Brain microvascular endothelial cell (primary cell): Measurements from ENCODE around the gene CAMK4.

ENCODE experiments used
- DNase-seq: peaks from one replicate; pipeline ENCODE4 v3.0.0-alpha.2; 2020
- H3K27ac ChIP-seq: fragments of 250-450 bp; sonication (Bioruptor Pico); 2 replicates; pipeline ENCODE4 v1.5.1; 2020; ENCODE audit warnings: mild to moderate bottlenecking, moderate library complexity
- H3K27me3 ChIP-seq: fragments of 250-450 bp; sonication (Bioruptor Pico); replicated peaks from 2 replicates; pipeline ENCODE4 v1.5.1; 2020; ENCODE audit warnings: mild to moderate bottlenecking
- H3K36me3 ChIP-seq: fragments of 250-450 bp; sonication (Bioruptor Pico); replicated peaks from 2 replicates; pipeline ENCODE4 v1.5.1; 2020; ENCODE audit warnings: mild to moderate bottlenecking
- H3K4me3 ChIP-seq: 2 replicates; pipeline ENCODE4 v1.5.1; 2011; ENCODE audit warnings: low read depth, mild to moderate bottlenecking, control low read depth, low read length, moderate library complexity
- CTCF ChIP-seq: IDR thresholded peaks from 2 replicates; pipeline ENCODE4 v1.5.1; 2011; ENCODE audit warnings: low read depth, mild to moderate bottlenecking, moderate library complexity, low read length, control low read depth, inconsistent platforms; ENCODE audit errors: missing control alignments
- in situ Hi-C: cut with HindIII; loops from 2 replicates; pipeline ENCODE4 v1.10.0; 2017; ENCODE audit warnings: low sequenced_read_pairs, low pct_ligation_motif_present

Gene CAMK4

DNA sequence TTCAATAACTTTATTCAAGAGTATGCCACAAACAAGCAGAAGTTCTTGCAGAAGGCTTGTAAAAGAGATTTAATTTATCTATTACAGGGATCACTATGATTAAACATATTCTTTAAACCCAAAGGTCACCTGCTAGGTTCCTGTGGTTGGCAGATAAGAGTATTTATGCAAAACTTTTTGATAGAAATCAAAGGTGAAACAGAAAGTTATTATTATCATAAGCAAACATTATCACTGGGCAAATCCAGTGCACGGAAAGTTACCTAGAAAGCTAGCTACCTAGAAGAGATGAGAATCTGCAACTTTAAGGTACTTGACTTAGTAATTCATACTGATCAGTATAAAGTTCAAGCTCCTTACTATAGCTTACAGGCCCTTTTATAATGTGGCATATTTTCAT lies 284.9 kb downstream of the CAMK4 start:
- Histone ChIP-seq H3K27me3 (no peaks in the 10 kb centered on the region), H3K36me3 (peaks cover 16% of the 10 kb centered on the region), H3K27ac (no peak overlapping the region), H3K4me3 (peak overlapping the region; percentile 93)
- DNase-seq, result no peak
- in situ Hi-C loops, result no loop called here
- no peak for TF ChIP-seq CTCF

GRCh38 chr5:111511174-111511830 lies 287.1 kb downstream of the CAMK4 start:
- H3K27ac ChIP-seq, result peak overlapping the region; percentile 96
- no peak for TF ChIP-seq CTCF
- H3K36me3 ChIP-seq, result peaks cover 4% of the 10 kb centered on the region
- H3K4me3 ChIP-seq, result peak overlapping the region; percentile 93
- no peak for DNase-seq
- in situ Hi-C loops, result no loop called here
- no peaks in the 10 kb centered on the region for H3K27me3 ChIP-seq

- DNase-seq, result peak; percentile 23
- Histone ChIP-seq H3K27ac (peak overlapping the region; percentile 96), H3K4me3 (peak overlapping the region; percentile 93), H3K27me3 (no peaks in the 10 kb centered on the region), H3K36me3 (peaks cover 4% of the 10 kb centered on the region)
- in situ Hi-C loops, result no loop called here
- TF ChIP-seq CTCF, result no peak
Measured at GRCh38 chr5:111511831-111512374, 287.7 kb downstream of the CAMK4 start.

- Histone ChIP-seq H3K4me3 (peak within 1 kb of the TSS; percentile 93), H3K36me3 (peaks cover 4% of the 10 kb centered on the region), H3K27ac (peak within 1 kb of the TSS; percentile 96), H3K27me3 (no peaks in the 10 kb centered on the region)
- peak; percentile 97 for DNase-seq
- in situ Hi-C loops, result no loop called here
- no peak for TF ChIP-seq CTCF
Measured at GRCh38 chr5:111512375-111513130, 288.4 kb downstream of the CAMK4 start, which contains the start of gene STARD4. STARD4 (minus strand) TSS chr5:111512535; CDS start chr5:111507433, 5,102 bp downstream.

DNA sequence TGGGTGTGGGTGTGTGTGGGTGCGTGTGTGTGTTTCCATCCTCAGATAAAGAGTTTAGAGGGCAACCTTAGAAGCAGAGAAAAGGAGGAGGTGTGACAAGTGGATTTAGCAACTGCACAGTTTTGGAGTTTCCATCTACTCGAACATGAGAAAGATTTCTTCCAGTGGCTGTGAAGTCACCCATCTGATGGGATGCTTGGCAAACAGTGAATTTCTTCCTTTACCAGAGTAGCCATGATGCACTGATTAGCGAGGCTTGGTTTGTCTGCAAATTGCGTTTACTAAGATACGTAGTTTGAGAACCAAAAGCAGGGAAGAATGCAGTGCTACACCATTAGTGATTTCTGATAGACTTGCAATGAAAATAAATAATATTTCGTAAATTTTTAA lies 288.9 kb downstream of the CAMK4 start:
- peaks cover 4% of the 10 kb centered on the region for H3K36me3 ChIP-seq
- in situ Hi-C loops, result no loop called here
- no peak for DNase-seq
- no peak for TF ChIP-seq CTCF
- peak overlapping the region; percentile 96 for H3K27ac ChIP-seq
- H3K27me3 ChIP-seq, result no peaks in the 10 kb centered on the region
- H3K4me3 ChIP-seq, result peak overlapping the region; percentile 93
